ENCODE data around the gene C4orf36. TPM values are rescaled to one million over a fixed set of nuclear protein-coding genes. Genes with fewer than 3 reads are reported as not detected.

Gene C4orf36
- total and polyA plus RNA-seq, 9 donors: 0.74 to 4.3 (median 1.6) TPM; not detected in 2

DNA sequence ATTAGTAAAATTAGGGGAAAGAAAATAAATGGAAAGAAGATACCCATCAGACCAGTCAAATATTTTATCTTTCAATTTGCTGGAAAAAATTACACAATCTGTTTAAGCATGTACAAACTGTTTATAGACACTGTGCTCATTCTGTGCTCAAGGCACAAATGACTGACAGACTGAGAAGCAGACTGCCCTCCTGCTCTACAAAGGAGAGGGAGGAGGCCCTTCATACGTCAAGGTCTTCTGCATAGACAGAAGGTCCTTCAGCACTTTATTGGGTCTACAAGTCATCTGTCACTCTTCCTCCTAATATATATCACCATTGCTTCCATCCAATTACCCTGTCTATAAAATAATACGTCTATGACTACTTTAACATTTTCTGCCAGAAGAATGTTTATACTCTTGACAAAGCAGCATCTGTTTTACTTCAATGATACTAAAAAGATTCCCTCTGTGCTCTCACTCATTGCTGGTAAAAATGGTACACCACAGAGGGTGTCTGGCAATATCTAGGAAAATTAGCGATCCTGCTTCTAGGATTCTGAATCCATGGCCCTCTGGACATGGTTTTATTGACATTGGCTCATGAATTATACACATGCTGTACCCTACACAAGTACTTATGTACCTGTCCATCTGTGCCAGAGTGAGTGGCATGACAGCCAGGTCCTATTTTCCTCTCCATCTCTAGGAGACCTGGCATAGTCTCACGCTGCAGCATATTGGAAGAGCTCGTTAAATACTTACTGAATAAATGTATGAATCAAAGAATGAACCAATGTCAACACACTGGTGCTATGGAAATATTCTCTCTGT, 54.3 kb downstream of the C4orf36 start:
- TF ChIP-seq EP300 (IDR thresholded peaks at IDR 0.05) (no peak), POLR2A (IDR thresholded peaks at IDR 0.05) (no peak)
- TF ChIP-seq, protein P1, sequence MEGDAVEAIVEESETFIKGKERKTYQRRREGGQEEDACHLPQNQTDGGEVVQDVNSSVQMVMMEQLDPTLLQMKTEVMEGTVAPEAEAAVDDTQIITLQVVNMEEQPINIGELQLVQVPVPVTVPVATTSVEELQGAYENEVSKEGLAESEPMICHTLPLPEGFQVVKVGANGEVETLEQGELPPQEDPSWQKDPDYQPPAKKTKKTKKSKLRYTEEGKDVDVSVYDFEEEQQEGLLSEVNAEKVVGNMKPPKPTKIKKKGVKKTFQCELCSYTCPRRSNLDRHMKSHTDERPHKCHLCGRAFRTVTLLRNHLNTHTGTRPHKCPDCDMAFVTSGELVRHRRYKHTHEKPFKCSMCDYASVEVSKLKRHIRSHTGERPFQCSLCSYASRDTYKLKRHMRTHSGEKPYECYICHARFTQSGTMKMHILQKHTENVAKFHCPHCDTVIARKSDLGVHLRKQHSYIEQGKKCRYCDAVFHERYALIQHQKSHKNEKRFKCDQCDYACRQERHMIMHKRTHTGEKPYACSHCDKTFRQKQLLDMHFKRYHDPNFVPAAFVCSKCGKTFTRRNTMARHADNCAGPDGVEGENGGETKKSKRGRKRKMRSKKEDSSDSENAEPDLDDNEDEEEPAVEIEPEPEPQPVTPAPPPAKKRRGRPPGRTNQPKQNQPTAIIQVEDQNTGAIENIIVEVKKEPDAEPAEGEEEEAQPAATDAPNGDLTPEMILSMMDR (IDR thresholded peaks at IDR 0.05): no peak
- intact Hi-C loops (cut with DNase I): no loop called here
- 70 to 76% (median 75%) methylated on average over 5 of the region's 5 CpGs for WGBS, 3 donors
- Histone ChIP-seq H3K9me3 (no peaks in the 10 kb centered on the region), H3K27me3 (no peaks in the 10 kb centered on the region), H3K27ac (no peak overlapping the region), H3K36me3 (no peaks in the 10 kb centered on the region), H3K4me1 (ENCODE audit: insufficient read depth) (no peaks in the 10 kb centered on the region), H3K4me3 (no peak overlapping the region)
- no peak for DNase-seq

DNA sequence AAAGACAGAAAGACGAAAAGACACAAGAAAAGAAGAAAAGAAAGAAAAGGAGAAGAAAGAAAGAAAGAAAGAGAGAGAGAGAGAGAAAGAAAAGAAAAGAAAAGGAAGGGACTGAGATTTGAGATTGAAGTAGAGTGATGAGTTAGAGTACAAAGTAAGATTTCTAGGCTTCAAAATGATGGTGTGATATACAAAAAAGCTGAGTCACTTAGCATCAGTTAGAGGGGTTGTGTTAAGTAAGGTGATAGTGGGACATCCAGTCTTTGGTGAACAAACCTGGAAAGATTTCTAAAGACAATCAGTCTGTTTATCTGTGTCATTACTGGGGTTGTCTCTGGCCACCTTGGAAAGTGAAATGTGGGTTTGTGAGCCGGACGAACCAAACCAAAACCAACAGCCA, 56.5 kb downstream of the C4orf36 start:
- no peak for DNase-seq
- H3K27ac ChIP-seq: no peak overlapping the region
- no peak overlapping the region for H3K4me3 ChIP-seq
- H3K4me1 ChIP-seq (ENCODE audit: insufficient read depth): peaks cover 3% of the 10 kb centered on the region
- 89 to 97% (median 92%) methylated on average over 3 of the region's 3 CpGs for WGBS, 3 donors
- no peaks in the 10 kb centered on the region for H3K27me3 ChIP-seq
- no peaks in the 10 kb centered on the region for H3K36me3 ChIP-seq
- H3K9me3 ChIP-seq: no peaks in the 10 kb centered on the region
- TF ChIP-seq EP300 (IDR thresholded peaks at IDR 0.05) (no peak), POLR2A (IDR thresholded peaks at IDR 0.05) (no peak)
- TF ChIP-seq, protein P1 (IDR thresholded peaks at IDR 0.05): no peak
- intact Hi-C loops (cut with DNase I): no loop called here

DNA sequence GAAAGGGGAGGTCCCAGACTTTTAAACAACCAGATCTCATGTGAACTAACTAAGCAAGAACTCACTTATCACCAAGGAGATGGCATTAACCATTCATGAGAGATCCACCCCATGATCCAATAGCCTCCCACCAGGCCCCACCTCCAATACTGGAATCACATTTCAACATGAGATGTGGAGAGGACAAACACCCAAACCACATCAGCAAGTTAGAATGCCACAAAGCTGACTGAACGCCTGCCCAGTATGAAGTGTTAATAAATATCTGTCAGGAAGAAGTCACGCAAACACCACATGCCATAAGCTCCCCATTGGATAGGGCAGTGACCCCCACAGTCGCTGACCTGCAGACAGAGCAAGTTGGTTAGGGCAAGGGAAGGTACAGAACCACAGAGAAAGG, 57.3 kb downstream of the C4orf36 start:
- Histone ChIP-seq H3K27me3 (no peaks in the 10 kb centered on the region), H3K27ac (no peak overlapping the region), H3K4me3 (no peak overlapping the region), H3K4me1 (ENCODE audit: insufficient read depth) (peaks cover 3% of the 10 kb centered on the region), H3K9me3 (no peaks in the 10 kb centered on the region), H3K36me3 (no peaks in the 10 kb centered on the region)
- intact Hi-C loops (cut with DNase I): no loop called here
- WGBS, 3 donors: 91 to 95% (median 91%) methylated on average over 3 of the region's 3 CpGs
- TF ChIP-seq, protein P1 (IDR thresholded peaks at IDR 0.05): no peak
- no peak for TF ChIP-seq POLR2A (IDR thresholded peaks at IDR 0.05)
- no peak for TF ChIP-seq EP300 (IDR thresholded peaks at IDR 0.05)
- DNase-seq: no peak

DNA sequence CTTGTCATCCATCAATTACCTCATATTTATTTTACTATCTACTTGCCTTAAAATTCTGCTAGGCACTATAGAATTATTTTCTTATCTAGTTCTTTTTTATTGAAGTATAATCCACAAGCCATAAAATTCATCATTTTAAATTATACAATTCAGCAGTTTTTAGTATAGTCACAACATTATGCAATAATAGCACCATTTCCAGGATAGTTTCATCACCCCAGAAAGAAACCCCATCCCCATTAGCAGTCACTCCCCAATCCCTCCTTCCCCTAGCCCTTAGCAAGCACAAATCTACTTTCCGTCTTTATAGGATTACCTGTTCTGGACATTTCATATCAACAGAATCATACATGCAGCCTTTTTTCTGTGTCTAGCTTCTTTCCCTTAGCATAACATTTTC, 58.6 kb downstream of the C4orf36 start:
- Histone ChIP-seq H3K4me1 (ENCODE audit: insufficient read depth) (peaks cover 3% of the 10 kb centered on the region), H3K27me3 (no peaks in the 10 kb centered on the region), H3K27ac (no peak overlapping the region), H3K4me3 (no peak overlapping the region), H3K9me3 (no peaks in the 10 kb centered on the region), H3K36me3 (no peaks in the 10 kb centered on the region)
- WGBS, 3 donors: 91 to 98% (median 97%) methylated on average over 1 of the region's 1 CpG
- DNase-seq: no peak
- TF ChIP-seq, protein P1 (IDR thresholded peaks at IDR 0.05): no peak
- TF ChIP-seq EP300 (IDR thresholded peaks at IDR 0.05) (no peak), POLR2A (IDR thresholded peaks at IDR 0.05) (no peak)
- intact Hi-C loops (cut with DNase I): no loop called here

All from ovary (tissue), 9 donors.